K562 (cell line): ENCODE results near the gene LAMC1. TPM values are rescaled to one million over a fixed set of nuclear protein-coding genes. Genes with fewer than 3 reads are reported as not detected.

Experiments used
- ATAC-seq: fragments of 200-7000 bp; cut with Tn5 transposase; 3 replicates; pipeline ENCODE4 v1.9.1; 2020; ENCODE audit warnings: moderate library complexity
- BruUV-seq: library from RNA; stranded (reverse); fragments of 400-500 nt; replicated peaks from 2 replicates; lab custom pipeline; 2021; lab: Mats Ljungman, UMichigan
- CTCF ChIA-PET: fragments of 300-600 bp; formaldehyde crosslinking; extraction: SDS; loops from one replicate; lab custom pipeline; 2021; ENCODE audit warnings: low intra/inter-chr PET ratio; lab: Yijun Ruan, JAX
- POLR2A ChIA-PET: fragments of 300-600, 350-650 bp; sonication (Branson Sonifier 250); formaldehyde crosslinking; extraction: SDS; loops from one replicate; lab custom pipeline; 2021; ENCODE audit warnings: antibody characterized with exemption, inconsistent platforms; lab: Yijun Ruan, JAX
- DNase-seq, 4 experiments: peaks; one replicate each; pipeline versions ENCODE4 v3.0.0 to v3.0.0-alpha.2; 2011 to 2018; ENCODE audit warnings: low spot score in 3 of 4, mixed read lengths in 3 of 4; ENCODE audit errors: extremely low read depth in 1 of 4
- FAIRE-seq: peaks from 2 replicates; lab custom pipeline; 2011; peaks lifted over from hg19 to GRCh38; lab: Jason Lieb, UNC
- H2AFZ ChIP-seq: 2 replicates; pipeline ENCODE4 v1.6.0; 2011; ENCODE audit warnings: low read depth, low read length, control low read depth, inconsistent platforms
- H3K27ac ChIP-seq: fragments of 200-600 bp; 3 replicates; pipeline ENCODE4 v1.8.0; 2011; ENCODE audit warnings: low read depth, mild to moderate bottlenecking, control low read depth, inconsistent platforms, low read length, moderate library complexity, mixed read lengths; ENCODE audit errors: extremely low read depth
- H3K27me3 ChIP-seq, 2 experiments: fragments of 300-600 bp in 1 of 2; 2 replicates in 1 of 2; 3 replicates in 1 of 2; pipeline versions ENCODE4 v1.6.0 to v1.8.0; 2011; ENCODE audit warnings: inconsistent platforms in 2 of 2, low read length in 2 of 2, mild to moderate bottlenecking in 1 of 2, mixed read lengths in 1 of 2, moderate library complexity in 1 of 2; ENCODE audit not compliant: control insufficient read depth in 2 of 2, insufficient read depth in 2 of 2
- H3K36me3 ChIP-seq: fragments of 300-600 bp; 3 replicates; pipeline ENCODE4 v1.8.0; 2011; ENCODE audit warnings: mild to moderate bottlenecking, low read length, inconsistent platforms; ENCODE audit not compliant: control insufficient read depth, insufficient read depth
- H3K4me1 ChIP-seq, 2 experiments: fragments of 200-600 bp in 1 of 2; replicated peaks in 1 of 2; 2 replicates in 1 of 2; 3 replicates in 1 of 2; pipeline versions ENCODE4 v1.5.1 to v1.8.0; 2011; ENCODE audit warnings: inconsistent platforms in 2 of 2, low read length in 2 of 2, mild to moderate bottlenecking in 1 of 2, mixed read lengths in 1 of 2, moderate library complexity in 1 of 2; ENCODE audit not compliant: control insufficient read depth in 2 of 2, insufficient read depth in 2 of 2
- H3K4me2 ChIP-seq: 2 replicates; pipeline ENCODE4 v1.6.1; 2011; ENCODE audit warnings: low read length, control low read depth, inconsistent platforms, mixed read lengths; ENCODE audit not compliant: insufficient read depth
- H3K4me3 ChIP-seq: fragments of 200-600 bp; sonication (generic), shearing (Covaris generic); 2 replicates; pipeline ENCODE4 v1.5.1; 2016; ENCODE audit warnings: control low read depth, inconsistent platforms
- H3K79me2 ChIP-seq: fragments of 200-600 bp; 3 replicates; pipeline ENCODE4 v1.8.0; 2011; ENCODE audit warnings: low read length, inconsistent platforms; ENCODE audit not compliant: control insufficient read depth, insufficient read depth
- H3K9ac ChIP-seq, 2 experiments: 2 replicates each; pipeline versions ENCODE4 v1.6.0 to v1.6.1; 2011; ENCODE audit warnings: low read depth in 2 of 2, low read length in 2 of 2, control low read depth in 1 of 2, inconsistent platforms in 1 of 2, mild to moderate bottlenecking in 1 of 2, mixed read lengths in 1 of 2; ENCODE audit not compliant: insufficient read depth in 1 of 2
- H3K9me1 ChIP-seq: one replicate; pipeline ENCODE4 v1.6.0; 2011; ENCODE audit warnings: inconsistent platforms, mild to moderate bottlenecking, low read length, moderate library complexity; ENCODE audit not compliant: control insufficient read depth, insufficient read depth
- H3K9me3 ChIP-seq: replicated peaks from 2 replicates; pipeline ENCODE4 v1.5.1; 2011; ENCODE audit warnings: low read depth, low read length, inconsistent platforms; ENCODE audit not compliant: control insufficient read depth, insufficient read depth
- H4K20me1 ChIP-seq: replicated peaks from 2 replicates; pipeline ENCODE4 v1.6.1; 2011; ENCODE audit warnings: low read length, inconsistent platforms, mixed read lengths; ENCODE audit not compliant: control insufficient read depth, insufficient read depth
- CCNT2 ChIP-seq: IDR thresholded peaks from 2 replicates; pipeline ENCODE4 v1.6.1; 2011; ENCODE audit warnings: borderline replicate concordance, low read depth, mild to moderate bottlenecking, moderate library complexity, mixed read lengths, low read length; ENCODE audit not compliant: insufficient read length; ENCODE audit errors: extremely low read depth
- ZNF165 ChIP-seq: fragments of 250-450 bp; sonication (Bioruptor Pico); IDR thresholded peaks from 2 replicates; pipeline ENCODE4 v1.4.0; 2020; ENCODE audit warnings: borderline replicate concordance
- ZNF431 ChIP-seq: sonication (generic); formaldehyde crosslinking; IDR thresholded peaks from 2 replicates; pipeline ENCODE4 v1.8.0; 2022; ENCODE audit warnings: mild to moderate bottlenecking, missing genetic modification reagents
- ZNF507 ChIP-seq: conservative IDR thresholded peaks from 2 replicates; pipeline ENCODE4 v1.6.1; 2017; ENCODE audit warnings: missing genetic modification characterization, missing compliant biosample characterization
- WGBS: fragments of 100-300 bp; shearing (Covaris generic); methylation state at CpG from one replicate; pipeline ENCODE4 v1.1.6; 2016; ENCODE audit warnings: low coverage, mixed read lengths; ENCODE audit not compliant: insufficient coverage; ENCODE audit errors: missing lambda C conversion rate; 5-methylcytosine and 5-hydroxymethylcytosine counted together
- in situ Hi-C: fragments of 300-500 bp; cut with MboI; formaldehyde crosslinking; loops from 4 replicates; pipeline ENCODE4 v1.15.0; 2018; ENCODE audit warnings: inconsistent platforms, mixed read lengths
- intact Hi-C: fragments of 100-400 bp; cut with micrococcal nuclease; formaldehyde crosslinking; loops from 2 replicates; pipeline ENCODE4 v1.14.2; 2022
- polyA plus RNA-seq, 8 experiments: library from polyadenylated mRNA; depleted of rRNA in 4 of 8; stranded (reverse) in 5 of 8; unstranded in 3 of 8; fragments of >200 nt; fragmentation: Nextera tagmentation in 2 of 8; fragmentation: Illumina TruSeq in 1 of 8; extraction: Ambion mirVana in 2 of 8; extraction: Trizol in 1 of 8; gene quantifications; 2 replicates each; pipeline versions ENCODE4 v1.2.1 to v1.2.3, GENCODE V29; 2011 to 2014; ENCODE audit warnings: inconsistent platforms in 1 of 8, missing spikeins in 1 of 8
- total RNA-seq, 7 experiments: library from RNA; depleted of rRNA in 6 of 7; stranded (reverse); fragments of >200 nt in 6 of 7; fragmentation: Illumina TruSeq in 2 of 7; extraction: Trizol in 2 of 7; gene quantifications; 2 replicates each; pipeline versions ENCODE4 v1.2.1 to v1.2.3, GENCODE V29; 2011 to 2021; ENCODE audit warnings: low replicate concordance in 1 of 7
- TF ChIP-seq, protein P1 (sequence below), 2 experiments: fragments of 450-650 bp in 1 of 2; sonication (generic) in 1 of 2; formaldehyde crosslinking in 1 of 2; IDR thresholded peaks; 2 replicates each; pipeline versions ENCODE4 v1.7.1 to v1.9.0; 2016 to 2022; ENCODE audit warnings: inconsistent platforms in 1 of 2, mild to moderate bottlenecking in 1 of 2, missing genetic modification reagents in 1 of 2
- TF ChIP-seq, protein P2 (sequence below): fragments of 250-450 bp; sonication (Bioruptor Pico); IDR thresholded peaks from 2 replicates; pipeline ENCODE4 v1.9.0; 2021; ENCODE audit warnings: mild to moderate bottlenecking, inconsistent platforms
- TF ChIP-seq, protein P3 (sequence below): fragments of 450-650 bp; IDR thresholded peaks from 2 replicates; pipeline ENCODE4 v1.7.1; 2018; ENCODE audit warnings: mild to moderate bottlenecking, low read depth; ENCODE audit not compliant: partially characterized antibody

The LAMC1 gene
- total and polyA plus RNA-seq, 9 of the 15 experiments (the other 6 are each of a cell fraction or from before 2014, with no cell fraction given) = 0.07 to 0.71 (median 0.13) TPM; not detected in 2

DNA sequence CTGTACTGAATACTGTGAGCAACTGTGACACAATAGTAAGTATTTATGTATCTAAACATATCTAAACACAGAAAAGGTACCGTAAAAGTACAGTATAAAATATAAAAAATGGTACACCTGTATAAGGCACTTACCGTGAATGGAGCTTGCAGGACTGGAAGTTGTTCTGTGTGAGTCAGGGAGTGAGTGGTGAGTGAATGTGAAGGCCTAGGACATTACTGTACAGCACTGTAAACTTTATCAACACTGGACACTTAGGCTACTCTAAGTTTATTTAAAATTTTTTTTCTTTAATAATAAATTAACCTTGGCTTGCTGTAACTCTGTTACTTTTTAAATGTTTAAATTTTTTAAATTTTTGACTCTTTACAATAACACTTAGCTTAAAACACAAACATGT lies 45.7 kb upstream of the LAMC1 start:
- DNase-seq = no peak
- CTCF ChIA-PET = no interaction called here
- TF ChIP-seq ZNF165 (CRISPR knock-in tag) (no peak), ZNF507 (no peak), ZNF431 (CRISPR knock-in tag) (no peak), CCNT2 (no peak)
- TF ChIP-seq, protein P1, sequence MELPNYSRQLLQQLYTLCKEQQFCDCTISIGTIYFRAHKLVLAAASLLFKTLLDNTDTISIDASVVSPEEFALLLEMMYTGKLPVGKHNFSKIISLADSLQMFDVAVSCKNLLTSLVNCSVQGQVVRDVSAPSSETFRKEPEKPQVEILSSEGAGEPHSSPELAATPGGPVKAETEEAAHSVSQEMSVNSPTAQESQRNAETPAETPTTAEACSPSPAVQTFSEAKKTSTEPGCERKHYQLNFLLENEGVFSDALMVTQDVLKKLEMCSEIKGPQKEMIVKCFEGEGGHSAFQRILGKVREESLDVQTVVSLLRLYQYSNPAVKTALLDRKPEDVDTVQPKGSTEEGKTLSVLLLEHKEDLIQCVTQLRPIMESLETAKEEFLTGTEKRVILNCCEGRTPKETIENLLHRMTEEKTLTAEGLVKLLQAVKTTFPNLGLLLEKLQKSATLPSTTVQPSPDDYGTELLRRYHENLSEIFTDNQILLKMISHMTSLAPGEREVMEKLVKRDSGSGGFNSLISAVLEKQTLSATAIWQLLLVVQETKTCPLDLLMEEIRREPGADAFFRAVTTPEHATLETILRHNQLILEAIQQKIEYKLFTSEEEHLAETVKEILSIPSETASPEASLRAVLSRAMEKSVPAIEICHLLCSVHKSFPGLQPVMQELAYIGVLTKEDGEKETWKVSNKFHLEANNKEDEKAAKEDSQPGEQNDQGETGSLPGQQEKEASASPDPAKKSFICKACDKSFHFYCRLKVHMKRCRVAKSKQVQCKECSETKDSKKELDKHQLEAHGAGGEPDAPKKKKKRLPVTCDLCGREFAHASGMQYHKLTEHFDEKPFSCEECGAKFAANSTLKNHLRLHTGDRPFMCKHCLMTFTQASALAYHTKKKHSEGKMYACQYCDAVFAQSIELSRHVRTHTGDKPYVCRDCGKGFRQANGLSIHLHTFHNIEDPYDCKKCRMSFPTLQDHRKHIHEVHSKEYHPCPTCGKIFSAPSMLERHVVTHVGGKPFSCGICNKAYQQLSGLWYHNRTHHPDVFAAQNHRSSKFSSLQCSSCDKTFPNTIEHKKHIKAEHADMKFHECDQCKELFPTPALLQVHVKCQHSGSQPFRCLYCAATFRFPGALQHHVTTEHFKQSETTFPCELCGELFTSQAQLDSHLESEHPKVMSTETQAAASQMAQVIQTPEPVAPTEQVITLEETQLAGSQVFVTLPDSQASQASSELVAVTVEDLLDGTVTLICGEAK (IDR thresholded peaks at IDR 0.05) = no peak
- TF ChIP-seq, protein P1 (CRISPR knock-in tag; IDR thresholded peaks at IDR 0.05) = no peak
- TF ChIP-seq, protein P2, sequence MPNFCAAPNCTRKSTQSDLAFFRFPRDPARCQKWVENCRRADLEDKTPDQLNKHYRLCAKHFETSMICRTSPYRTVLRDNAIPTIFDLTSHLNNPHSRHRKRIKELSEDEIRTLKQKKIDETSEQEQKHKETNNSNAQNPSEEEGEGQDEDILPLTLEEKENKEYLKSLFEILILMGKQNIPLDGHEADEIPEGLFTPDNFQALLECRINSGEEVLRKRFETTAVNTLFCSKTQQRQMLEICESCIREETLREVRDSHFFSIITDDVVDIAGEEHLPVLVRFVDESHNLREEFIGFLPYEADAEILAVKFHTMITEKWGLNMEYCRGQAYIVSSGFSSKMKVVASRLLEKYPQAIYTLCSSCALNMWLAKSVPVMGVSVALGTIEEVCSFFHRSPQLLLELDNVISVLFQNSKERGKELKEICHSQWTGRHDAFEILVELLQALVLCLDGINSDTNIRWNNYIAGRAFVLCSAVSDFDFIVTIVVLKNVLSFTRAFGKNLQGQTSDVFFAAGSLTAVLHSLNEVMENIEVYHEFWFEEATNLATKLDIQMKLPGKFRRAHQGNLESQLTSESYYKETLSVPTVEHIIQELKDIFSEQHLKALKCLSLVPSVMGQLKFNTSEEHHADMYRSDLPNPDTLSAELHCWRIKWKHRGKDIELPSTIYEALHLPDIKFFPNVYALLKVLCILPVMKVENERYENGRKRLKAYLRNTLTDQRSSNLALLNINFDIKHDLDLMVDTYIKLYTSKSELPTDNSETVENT (CRISPR knock-in tag) = no peak
- TF ChIP-seq, protein P3, sequence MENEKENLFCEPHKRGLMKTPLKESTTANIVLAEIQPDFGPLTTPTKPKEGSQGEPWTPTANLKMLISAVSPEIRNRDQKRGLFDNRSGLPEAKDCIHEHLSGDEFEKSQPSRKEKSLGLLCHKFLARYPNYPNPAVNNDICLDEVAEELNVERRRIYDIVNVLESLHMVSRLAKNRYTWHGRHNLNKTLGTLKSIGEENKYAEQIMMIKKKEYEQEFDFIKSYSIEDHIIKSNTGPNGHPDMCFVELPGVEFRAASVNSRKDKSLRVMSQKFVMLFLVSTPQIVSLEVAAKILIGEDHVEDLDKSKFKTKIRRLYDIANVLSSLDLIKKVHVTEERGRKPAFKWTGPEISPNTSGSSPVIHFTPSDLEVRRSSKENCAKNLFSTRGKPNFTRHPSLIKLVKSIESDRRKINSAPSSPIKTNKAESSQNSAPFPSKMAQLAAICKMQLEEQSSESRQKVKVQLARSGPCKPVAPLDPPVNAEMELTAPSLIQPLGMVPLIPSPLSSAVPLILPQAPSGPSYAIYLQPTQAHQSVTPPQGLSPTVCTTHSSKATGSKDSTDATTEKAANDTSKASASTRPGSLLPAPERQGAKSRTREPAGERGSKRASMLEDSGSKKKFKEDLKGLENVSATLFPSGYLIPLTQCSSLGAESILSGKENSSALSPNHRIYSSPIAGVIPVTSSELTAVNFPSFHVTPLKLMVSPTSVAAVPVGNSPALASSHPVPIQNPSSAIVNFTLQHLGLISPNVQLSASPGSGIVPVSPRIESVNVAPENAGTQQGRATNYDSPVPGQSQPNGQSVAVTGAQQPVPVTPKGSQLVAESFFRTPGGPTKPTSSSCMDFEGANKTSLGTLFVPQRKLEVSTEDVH = no peak

More for the DNA sequence above, 45.7 kb upstream of the LAMC1 start:
- no peak overlapping the region for H2AFZ ChIP-seq
- no peak overlapping the region for H3K4me3 ChIP-seq
- no peak for FAIRE-seq
- no peaks in the 10 kb centered on the region for H4K20me1 ChIP-seq
- no peaks in the 10 kb centered on the region for H3K4me1 ChIP-seq
- no peaks in the 10 kb centered on the region for H3K9me3 ChIP-seq
- H3K27me3 ChIP-seq = peaks cover 7% of the 10 kb centered on the region in 2 experiments; a peak in 3 of 5 replicates
- POLR2A ChIA-PET = interaction anchor here (0.6 to 0.8 kb wide), 3 partner anchors 10 to 866 kb away, joined by 3 read pairs; no protein-coding TSS in a partner anchor
- no peaks in the 10 kb centered on the region for H3K9me1 ChIP-seq
- WGBS = 6% methylated on average over 2 of the region's 2 CpGs
- H3K79me2 ChIP-seq = no peaks in the 10 kb centered on the region
- no peak overlapping the region for H3K9ac ChIP-seq
- in situ Hi-C loops (no loop called here), intact Hi-C loops (no loop called here)
- H3K36me3 ChIP-seq = no peaks in the 10 kb centered on the region
- BruUV-seq = no TSS peak
- no peak overlapping the region for H3K27ac ChIP-seq
- peak; percentile 48; the same call in 2 of the 3 replicates for ATAC-seq
- H3K4me2 ChIP-seq = no peak overlapping the region
